Lower lobe of right lung (tissue), 2 donors: ENCODE data around the gene MACROH2A1. TPM values are rescaled to one million over a fixed set of nuclear protein-coding genes. Genes with fewer than 3 reads are reported as not detected.
"Not testable (repeated sequence)": the region's sequence is repeated elsewhere in the genome, so short reads cannot be mapped to it uniquely, and the experiment has no call there.

ENCODE experiments used
- ATAC-seq, 2 donors: fragments of 200-7000 bp; cut with Tn5 transposase; one replicate each; pipeline ENCODE4 v1.9.1; 2020 to 2022; ENCODE audit warnings: mild to moderate bottlenecking in 2 of 2, moderate library complexity in 2 of 2
- DNase-seq: peaks from one replicate; pipeline ENCODE4 v3.0.0-alpha.2; 2020
- H3K27ac ChIP-seq: fragments of 200-600 bp; one replicate; pipeline ENCODE4 v1.8.0; 2022
- H3K27me3 ChIP-seq: fragments of 200-600 bp; one replicate; pipeline ENCODE4 v1.8.0; 2022; ENCODE audit warnings: low read depth
- H3K36me3 ChIP-seq: fragments of 200-600 bp; one replicate; pipeline ENCODE4 v1.8.0; 2022; ENCODE audit warnings: mild to moderate bottlenecking
- H3K4me1 ChIP-seq: fragments of 200-600 bp; one replicate; pipeline ENCODE4 v1.8.0; 2022
- H3K4me3 ChIP-seq: fragments of 200-600 bp; one replicate; pipeline ENCODE4 v1.8.0; 2022; ENCODE audit warnings: mild to moderate bottlenecking
- H3K9me3 ChIP-seq: fragments of 200-600 bp; one replicate; pipeline ENCODE4 v1.8.0; 2022
- CTCF ChIP-seq: fragments of 200-600 bp; IDR thresholded peaks from one replicate; pipeline ENCODE4 v1.8.0; 2022; ENCODE audit warnings: antibody characterized with exemption, mild to moderate bottlenecking
- intact Hi-C: fragments of 100-400 bp; cut with DNase I; formaldehyde crosslinking; loops from one replicate; pipeline ENCODE4 v1.11.0; 2022
- total RNA-seq: library from RNA; stranded (reverse); fragmentation: NEBNext Ultra II Directional; extraction: Animal tissue kit (Norgen Biotek cat#: 25700); gene quantifications from one replicate; pipeline ENCODE4 v1.2.1, GENCODE V29; 2021
- donor health status: DM: no; HTN: yes; CAD: no; lungs with severe emphysema.

MACROH2A1 gene
- total RNA-seq, 1 donor from 2014 or later: 258 TPM

GRCh38 chr5:135367076-135367475 is 32.0 kb downstream of the MACROH2A1 start:
- H3K27ac ChIP-seq: no peak overlapping the region

GRCh38 chr5:135365281-135365680 is 33.8 kb downstream of the MACROH2A1 start:
- intact Hi-C loops: no loop called here
- H3K4me1 ChIP-seq: peaks cover 9% of the 10 kb centered on the region
- H3K4me3 ChIP-seq: no peak overlapping the region
- H3K27me3 ChIP-seq: no peaks in the 10 kb centered on the region
- H3K36me3 ChIP-seq: peaks cover 86% of the 10 kb centered on the region
- H3K9me3 ChIP-seq: no peaks in the 10 kb centered on the region
- H3K27ac ChIP-seq: no peak overlapping the region
- no peak for TF ChIP-seq CTCF
- ATAC-seq: no peak
- DNase-seq: no peak

More at GRCh38 chr5:135367076-135367475, 32.0 kb downstream of the MACROH2A1 start:
- Histone ChIP-seq H3K4me3 (no peak overlapping the region), H3K36me3 (peaks cover 78% of the 10 kb centered on the region), H3K9me3 (no peaks in the 10 kb centered on the region), H3K4me1 (peaks cover 17% of the 10 kb centered on the region), H3K27me3 (no peaks in the 10 kb centered on the region)
- intact Hi-C loops: no loop called here
- TF ChIP-seq CTCF: no peak
- DNase-seq: no peak
- no peak for ATAC-seq

GRCh38 chr5:135364421-135365262 is 34.4 kb downstream of the MACROH2A1 start:
- ATAC-seq (no peak), DNase-seq (no peak)
- Histone ChIP-seq H3K4me3 (no peak overlapping the region), H3K4me1 (peaks cover 9% of the 10 kb centered on the region), H3K36me3 (peaks cover 86% of the 10 kb centered on the region), H3K9me3 (no peaks in the 10 kb centered on the region), H3K27me3 (no peaks in the 10 kb centered on the region), H3K27ac (no peak overlapping the region)
- TF ChIP-seq CTCF: no peak
- intact Hi-C loops: no loop called here

- H3K27ac ChIP-seq, DNase-seq, H3K4me3 ChIP-seq, H3K4me1 ChIP-seq, ATAC-seq, H3K27me3 ChIP-seq, intact Hi-C loops, H3K9me3 ChIP-seq: not testable (repeated sequence)
- peaks cover 84% of the 10 kb centered on the region for H3K36me3 ChIP-seq
Measured at GRCh38 chr5:135363342-135363741, 35.7 kb downstream of the MACROH2A1 start.

- intact Hi-C loops: no loop called here
- no peak for ATAC-seq
- Histone ChIP-seq H3K9me3 (no peaks in the 10 kb centered on the region), H3K27ac (no peak overlapping the region), H3K27me3 (no peaks in the 10 kb centered on the region), H3K4me1 (peaks cover 16% of the 10 kb centered on the region), H3K4me3 (no peak overlapping the region), H3K36me3 (peaks cover 71% of the 10 kb centered on the region)
- no peak for TF ChIP-seq CTCF
- DNase-seq: no peak
Measured at GRCh38 chr5:135362102-135362501, 36.9 kb downstream of the MACROH2A1 start.
